Smooth muscle cell (in vitro differentiated cells): ENCODE results near the gene SYTL3. TPM values are rescaled to one million over a fixed set of nuclear protein-coding genes. Genes with fewer than 3 reads are reported as not detected.

ENCODE experiments used
- DNase-seq: peaks from one replicate; lab custom pipeline; 2025; ENCODE audit not compliant: unreplicated experiment; lab: John Stamatoyannopoulos, UW
- H2AFZ ChIP-seq: fragments of 200-600 bp; sonication (generic); 2 replicates; pipeline ENCODE4 v1.6.0; 2016; ENCODE audit warnings: antibody characterized with exemption, low read depth, mild to moderate bottlenecking
- H3F3A ChIP-seq: fragments of 200-600 bp; sonication (generic); 2 replicates; pipeline ENCODE4 v1.6.0; 2017; ENCODE audit warnings: antibody characterized with exemption, low read depth
- H3K27ac ChIP-seq: fragments of 200-600 bp; sonication (generic); 2 replicates; pipeline ENCODE4 v1.5.1; 2016; ENCODE audit warnings: low read depth, mild to moderate bottlenecking
- H3K27me3 ChIP-seq: fragments of 200-600 bp; sonication (generic); 2 replicates; pipeline ENCODE4 v1.6.1; 2016; ENCODE audit warnings: low read depth, mild to moderate bottlenecking
- H3K36me3 ChIP-seq: fragments of 200-600 bp; sonication (generic); 2 replicates; pipeline ENCODE4 v1.5.1; 2016; ENCODE audit warnings: low read depth
- H3K4me1 ChIP-seq: fragments of 200-600 bp; sonication (generic); 2 replicates; pipeline ENCODE4 v1.5.1; 2016; ENCODE audit warnings: low read depth
- H3K4me2 ChIP-seq: fragments of 200-600 bp; sonication (generic); 2 replicates; pipeline ENCODE4 v1.6.0; 2016; ENCODE audit warnings: mild to moderate bottlenecking
- H3K4me3 ChIP-seq: fragments of 200-600 bp; sonication (generic); 2 replicates; pipeline ENCODE4 v1.5.1; 2016; ENCODE audit warnings: mild to moderate bottlenecking
- H3K79me2 ChIP-seq: fragments of 200-600 bp; sonication (generic); 2 replicates; pipeline ENCODE4 v1.6.0; 2016; ENCODE audit warnings: low read depth, mild to moderate bottlenecking
- H3K9ac ChIP-seq: fragments of 200-600 bp; sonication (generic); 2 replicates; pipeline ENCODE4 v1.6.0; 2016; ENCODE audit warnings: low read depth
- H3K9me3 ChIP-seq: fragments of 200-600 bp; sonication (generic); replicated peaks from 2 replicates; pipeline ENCODE4 v1.5.1; 2016; ENCODE audit warnings: low read depth
- H4K20me1 ChIP-seq: fragments of 200-600 bp; sonication (generic); 2 replicates; pipeline ENCODE4 v1.6.0; 2016; ENCODE audit warnings: low read depth
- CTCF ChIP-seq: fragments of 200-600 bp; sonication (generic); IDR thresholded peaks from 2 replicates; pipeline ENCODE4 v1.5.1; 2017; ENCODE audit warnings: borderline replicate concordance, mild to moderate bottlenecking, antibody characterized with exemption; ENCODE audit not compliant: insufficient read depth, poor library complexity, severe bottlenecking
- WGBS: methylation state at CpG from one replicate; pipeline ENCODE4 v1.1.7; 2016; ENCODE audit warnings: low lambda C conversion rate; 5-methylcytosine and 5-hydroxymethylcytosine counted together
- polyA plus RNA-seq: library from polyadenylated mRNA; unstranded; fragments of >200 nt; fragmentation: Nextera tagmentation; extraction: Ambion mirVana; gene quantifications from 2 replicates; pipeline ENCODE4 v1.2.1, GENCODE V29; 2016
- total RNA-seq: library from RNA; depleted of rRNA; stranded (reverse); fragments of >200 nt; gene quantifications from 2 replicates; pipeline ENCODE4 v1.2.3, GENCODE V29; 2014

The SYTL3 gene
- total and polyA plus RNA-seq, 2 experiments from 2014 or later: 0.13 to 1.2 TPM

- 97% methylated on average over 38 of the region's 38 CpGs for WGBS
- no peak overlapping the region for H3K4me3 ChIP-seq
- no peak overlapping the region for H2AFZ ChIP-seq
- H3K27ac ChIP-seq: no peak overlapping the region
- H3K79me2 ChIP-seq: no peaks in the 10 kb centered on the region
- H4K20me1 ChIP-seq: peaks cover under 1% of the 10 kb centered on the region
- no peak overlapping the region for H3K9ac ChIP-seq
- TF ChIP-seq CTCF: no peak
- H3K4me1 ChIP-seq: no peaks in the 10 kb centered on the region
- no peak for DNase-seq
- H3K36me3 ChIP-seq: no peaks in the 10 kb centered on the region
- no peak overlapping the region for H3K4me2 ChIP-seq
- H3K9me3 ChIP-seq: no peaks in the 10 kb centered on the region
- no peaks in the 10 kb centered on the region for H3K27me3 ChIP-seq
- H3F3A ChIP-seq: no peaks in the 10 kb centered on the region
Observed at GRCh38 chr6:158766621-158767455, 117.0 kb downstream of the SYTL3 start.

GRCh38 chr6:158767709-158768108, 117.9 kb downstream of the SYTL3 start:
- no peak for DNase-seq
- WGBS: 94% methylated on average over 6 of the region's 6 CpGs
- Histone ChIP-seq H2AFZ (no peak overlapping the region), H3K79me2 (no peaks in the 10 kb centered on the region), H3K36me3 (no peaks in the 10 kb centered on the region), H3K4me2 (no peak overlapping the region), H3K4me3 (no peak overlapping the region), H3K27ac (no peak overlapping the region), H3K4me1 (no peaks in the 10 kb centered on the region), H3K9ac (no peak overlapping the region), H3K27me3 (no peaks in the 10 kb centered on the region), H4K20me1 (peaks cover 7% of the 10 kb centered on the region), H3F3A (no peaks in the 10 kb centered on the region), H3K9me3 (no peaks in the 10 kb centered on the region)
- no peak for TF ChIP-seq CTCF

GRCh38 chr6:158768436-158768835, 118.6 kb downstream of the SYTL3 start:
- Histone ChIP-seq H3K4me3 (no peak overlapping the region), H2AFZ (no peak overlapping the region), H3K9me3 (no peaks in the 10 kb centered on the region), H3K4me1 (no peaks in the 10 kb centered on the region), H3K27me3 (no peaks in the 10 kb centered on the region), H3K4me2 (no peak overlapping the region), H3K27ac (no peak overlapping the region), H4K20me1 (peaks cover 7% of the 10 kb centered on the region), H3K36me3 (no peaks in the 10 kb centered on the region), H3K9ac (no peak overlapping the region), H3F3A (no peaks in the 10 kb centered on the region), H3K79me2 (no peaks in the 10 kb centered on the region)
- WGBS: 93% methylated on average over 8 of the region's 8 CpGs
- no peak for DNase-seq
- TF ChIP-seq CTCF: no peak

GRCh38 chr6:158769234-158769770, 119.4 kb downstream of the SYTL3 start:
- TF ChIP-seq CTCF: no peak
- Histone ChIP-seq H3K36me3 (no peaks in the 10 kb centered on the region), H3K4me1 (no peaks in the 10 kb centered on the region), H3K4me3 (no peak overlapping the region), H3K27me3 (no peaks in the 10 kb centered on the region), H3K27ac (no peak overlapping the region), H2AFZ (no peak overlapping the region), H3F3A (no peaks in the 10 kb centered on the region), H3K79me2 (no peaks in the 10 kb centered on the region), H3K9ac (no peak overlapping the region), H4K20me1 (peaks cover 7% of the 10 kb centered on the region), H3K9me3 (no peaks in the 10 kb centered on the region), H3K4me2 (no peak overlapping the region)
- WGBS: 96% methylated on average over 12 of the region's 13 CpGs
- no peak for DNase-seq
